BJ (cell line): Measurements from ENCODE around the gene TSEN15. TPM values are rescaled to one million over a fixed set of nuclear protein-coding genes. Genes with fewer than 3 reads are reported as not detected.

Experiments
- CTCF ChIA-PET: fragments of 350-600 bp; formaldehyde crosslinking; extraction: SDS; loops from one replicate; lab custom pipeline; 2021; ENCODE audit warnings: antibody characterized with exemption, inconsistent platforms; lab: Yijun Ruan, JAX
- POLR2A ChIA-PET: fragments of 300-600 bp; sonication (Branson Sonifier 250); formaldehyde crosslinking; extraction: SDS; loops from one replicate; lab custom pipeline; 2021; ENCODE audit warnings: antibody characterized with exemption; lab: Charles Lee
- DNase-seq: peaks from one replicate; pipeline ENCODE4 v3.0.0-alpha.2; 2011; ENCODE audit warnings: low read depth
- H3K27me3 ChIP-seq: 2 replicates; pipeline ENCODE4 v1.6.0; 2011; ENCODE audit warnings: low read length; ENCODE audit not compliant: control insufficient read depth, insufficient read depth
- H3K36me3 ChIP-seq: 2 replicates; pipeline ENCODE4 v1.5.1; 2011; ENCODE audit warnings: low read length; ENCODE audit not compliant: control insufficient read depth, insufficient read depth
- H3K4me3 ChIP-seq: 2 replicates; pipeline ENCODE4 v1.5.1; 2011; ENCODE audit warnings: low read depth, mild to moderate bottlenecking, control low read depth, low read length
- polyA plus RNA-seq: library from polyadenylated mRNA; depleted of rRNA; stranded (reverse); fragments of >200 nt; gene quantifications from 2 replicates; pipeline ENCODE4 v1.2.3, GENCODE V29; 2011
- TF ChIP-seq, protein P1 (sequence below): IDR thresholded peaks from 2 replicates; pipeline ENCODE4 v1.5.1; 2011; ENCODE audit warnings: low read depth, mild to moderate bottlenecking, control low read depth, inconsistent platforms, low read length, moderate library complexity; ENCODE audit not compliant: insufficient read depth

TSEN15 gene
- polyA plus RNA-seq, 1 experiment: 39.4 TPM

DNA sequence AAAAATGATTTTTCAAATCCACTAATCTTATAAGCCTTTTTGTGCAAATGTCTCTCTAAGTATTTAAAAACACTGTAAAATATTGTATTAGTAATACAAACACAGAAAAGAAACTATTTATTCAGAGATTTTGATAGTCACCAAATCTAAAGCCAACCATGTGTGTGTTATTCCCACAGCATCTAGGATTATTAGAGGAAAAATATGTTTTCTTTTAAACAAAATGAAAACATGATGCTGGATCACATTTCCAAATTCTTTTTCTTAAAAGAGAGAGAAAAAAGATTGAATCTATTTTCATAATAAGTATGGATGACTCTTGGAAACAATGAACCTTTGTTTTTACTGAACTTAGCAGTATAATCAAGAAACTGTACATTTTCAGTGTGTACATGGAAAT is 39.3 kb upstream of the TSEN15 start:
- H3K4me3 ChIP-seq: no peak overlapping the region
- no peaks in the 10 kb centered on the region for H3K27me3 ChIP-seq
- no peaks in the 10 kb centered on the region for H3K36me3 ChIP-seq
- TF ChIP-seq, protein P1, sequence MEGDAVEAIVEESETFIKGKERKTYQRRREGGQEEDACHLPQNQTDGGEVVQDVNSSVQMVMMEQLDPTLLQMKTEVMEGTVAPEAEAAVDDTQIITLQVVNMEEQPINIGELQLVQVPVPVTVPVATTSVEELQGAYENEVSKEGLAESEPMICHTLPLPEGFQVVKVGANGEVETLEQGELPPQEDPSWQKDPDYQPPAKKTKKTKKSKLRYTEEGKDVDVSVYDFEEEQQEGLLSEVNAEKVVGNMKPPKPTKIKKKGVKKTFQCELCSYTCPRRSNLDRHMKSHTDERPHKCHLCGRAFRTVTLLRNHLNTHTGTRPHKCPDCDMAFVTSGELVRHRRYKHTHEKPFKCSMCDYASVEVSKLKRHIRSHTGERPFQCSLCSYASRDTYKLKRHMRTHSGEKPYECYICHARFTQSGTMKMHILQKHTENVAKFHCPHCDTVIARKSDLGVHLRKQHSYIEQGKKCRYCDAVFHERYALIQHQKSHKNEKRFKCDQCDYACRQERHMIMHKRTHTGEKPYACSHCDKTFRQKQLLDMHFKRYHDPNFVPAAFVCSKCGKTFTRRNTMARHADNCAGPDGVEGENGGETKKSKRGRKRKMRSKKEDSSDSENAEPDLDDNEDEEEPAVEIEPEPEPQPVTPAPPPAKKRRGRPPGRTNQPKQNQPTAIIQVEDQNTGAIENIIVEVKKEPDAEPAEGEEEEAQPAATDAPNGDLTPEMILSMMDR: no peak
- ChIA-PET CTCF (no interaction called here), POLR2A (no interaction called here)
- no peak for DNase-seq

GRCh38 chr1:184014271-184014670 is 37.3 kb upstream of the TSEN15 start:
- POLR2A ChIA-PET: no interaction called here
- CTCF ChIA-PET: no interaction called here
- TF ChIP-seq, protein P1: no peak
- no peak overlapping the region for H3K4me3 ChIP-seq
- no peaks in the 10 kb centered on the region for H3K36me3 ChIP-seq
- DNase-seq: no peak
- no peaks in the 10 kb centered on the region for H3K27me3 ChIP-seq

DNA sequence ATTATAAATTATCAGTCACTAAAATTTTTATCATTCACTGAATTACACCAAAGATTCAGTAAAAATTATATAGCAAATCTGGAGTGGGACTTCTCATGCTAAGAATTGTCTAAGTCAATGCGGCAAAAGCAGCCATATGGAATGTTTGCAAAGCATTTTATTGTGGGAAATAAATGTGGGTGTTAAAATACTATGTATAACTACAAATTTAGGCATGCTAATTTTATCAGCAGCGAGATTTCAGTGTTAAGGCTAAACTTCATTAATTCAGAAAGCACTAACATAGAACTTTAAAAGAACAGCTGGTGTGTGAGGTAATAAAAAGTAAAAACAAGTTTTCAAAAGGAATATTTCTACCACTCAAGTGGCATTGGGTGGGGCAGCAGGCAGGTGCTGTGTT is 35.4 kb upstream of the TSEN15 start:
- POLR2A ChIA-PET: no interaction called here
- TF ChIP-seq, protein P1: no peak
- Histone ChIP-seq H3K27me3 (no peaks in the 10 kb centered on the region), H3K4me3 (no peak overlapping the region), H3K36me3 (no peaks in the 10 kb centered on the region)
- CTCF ChIA-PET: no interaction called here
- no peak for DNase-seq

- Histone ChIP-seq H3K36me3 (no peaks in the 10 kb centered on the region), H3K4me3 (no peak overlapping the region), H3K27me3 (no peaks in the 10 kb centered on the region)
- CTCF ChIA-PET: no interaction called here
- POLR2A ChIA-PET: no interaction called here
- TF ChIP-seq, protein P1: no peak
- DNase-seq: no peak
These were observed 34.2 kb upstream of the TSEN15 start for GRCh38 chr1:184017306-184017705.

DNA sequence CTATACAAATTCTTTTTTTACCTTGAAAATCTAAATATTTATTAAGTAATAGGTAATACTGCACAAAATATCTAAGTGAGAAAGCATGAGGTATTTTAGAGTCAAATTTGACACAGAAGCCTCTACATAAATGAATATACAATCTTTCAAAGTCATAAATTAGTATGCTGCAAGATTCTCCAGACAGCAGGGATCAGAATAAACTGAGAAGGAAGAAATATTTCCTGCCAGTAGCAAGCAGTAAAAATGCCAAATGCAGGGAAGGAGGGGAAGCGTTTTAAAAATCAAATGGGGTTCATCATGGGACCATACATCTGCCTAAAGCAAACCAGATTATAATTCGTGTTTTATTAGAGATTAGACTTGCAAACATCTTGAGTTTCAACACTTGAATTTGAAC is 32.9 kb upstream of the TSEN15 start:
- TF ChIP-seq, protein P1: no peak
- H3K36me3 ChIP-seq: no peaks in the 10 kb centered on the region
- H3K27me3 ChIP-seq: no peaks in the 10 kb centered on the region
- ChIA-PET CTCF (no interaction called here), POLR2A (no interaction called here)
- no peak overlapping the region for H3K4me3 ChIP-seq
- no peak for DNase-seq
